HEK293T (cell line): ENCODE results near the gene POLD2.

Experiments
- FOXA1 ChIP-seq: fragments of 450-650 bp; IDR thresholded peaks from 2 replicates; pipeline ENCODE4 v1.6.1; 2016; ENCODE audit warnings: mild to moderate bottlenecking
- FOXK2 ChIP-seq: fragments of 450-650 bp; IDR thresholded peaks from 2 replicates; pipeline ENCODE4 v1.6.1; 2016; ENCODE audit warnings: mild to moderate bottlenecking
- FOXM1 ChIP-seq: fragments of 450-650 bp; IDR thresholded peaks from 2 replicates; pipeline ENCODE4 v1.6.1; 2017; ENCODE audit warnings: mild to moderate bottlenecking, borderline replicate concordance
- SP1 ChIP-seq: fragments of 450-650 bp; IDR thresholded peaks from 2 replicates; pipeline ENCODE4 v1.6.1; 2017

- TF ChIP-seq FOXK2 (no peak), FOXA1 (no peak), FOXM1 (no peak), SP1 (no peak)
Observed at GRCh38 chr7:44132039-44132438, 8.7 kb upstream of the POLD2 start.
